GM19238 (cell line): ENCODE results near the gene ITGB6.
"Not testable (repeated sequence)": the region's sequence is repeated elsewhere in the genome, so short reads cannot be mapped to it uniquely, and the experiment has no call there.

Experiments used
- DNase-seq: peaks from one replicate; pipeline ENCODE4 v3.0.0; 2011; ENCODE audit warnings: low spot score; ENCODE audit not compliant: insufficient read length

The ITGB6 gene

DNA sequence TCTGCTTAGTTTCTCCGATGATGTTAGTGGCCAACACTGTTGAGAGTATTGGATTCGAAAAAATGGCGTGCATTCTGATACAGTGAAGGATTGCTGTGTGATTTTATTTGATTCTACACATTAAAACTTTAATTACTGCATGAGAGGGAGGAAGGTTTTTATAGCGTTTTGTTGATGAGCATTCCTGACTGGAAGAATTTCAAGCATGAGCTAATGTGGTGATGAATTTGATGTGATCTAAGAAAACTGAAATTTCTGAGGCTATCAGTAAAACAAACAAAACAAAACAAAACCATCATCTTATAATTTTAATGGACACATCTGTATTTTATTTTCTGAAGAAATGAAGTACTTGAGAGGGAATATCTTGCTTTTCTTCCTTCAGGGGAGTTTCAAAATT, 59.6 kb downstream of the ITGB6 start:
- no peak for DNase-seq

DNA sequence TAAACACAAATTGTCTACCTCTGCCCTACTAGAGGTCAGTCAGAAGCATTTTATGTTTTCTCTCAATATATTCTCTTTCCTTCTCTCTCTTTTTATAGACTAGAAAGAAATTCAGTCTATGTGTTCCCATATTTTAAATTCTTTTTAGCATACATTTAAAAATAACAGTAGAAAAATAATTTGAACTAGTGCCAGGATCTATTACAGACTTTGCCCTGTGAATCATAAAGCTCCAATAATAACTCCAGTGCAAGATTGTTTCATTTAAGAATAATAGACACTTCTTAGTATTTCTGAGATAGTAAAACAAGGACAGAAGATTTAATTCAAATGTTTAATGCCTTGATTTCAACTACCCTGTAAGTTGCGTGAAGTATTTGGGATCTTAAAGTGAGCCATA, 60.1 kb downstream of the ITGB6 start:
- DNase-seq: no peak

DNA sequence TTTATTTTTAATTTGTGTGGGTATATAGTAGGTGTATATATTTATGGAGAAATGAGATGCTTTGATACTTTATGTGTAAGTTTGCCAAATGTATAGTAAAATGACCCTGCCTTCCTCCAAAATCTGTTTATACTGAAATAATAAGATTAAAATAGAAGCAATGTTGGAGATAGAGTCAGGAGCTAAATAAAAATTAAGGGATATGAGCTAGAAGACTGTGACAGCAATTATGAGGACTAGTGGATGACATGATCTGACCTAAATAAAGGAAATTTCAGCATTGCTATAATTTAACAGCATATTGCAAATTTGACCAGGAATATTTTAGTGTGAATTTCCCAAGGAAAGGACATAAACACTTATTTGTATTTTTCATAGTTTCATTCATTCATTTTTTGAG, 60.7 kb downstream of the ITGB6 start:
- no peak for DNase-seq

DNA sequence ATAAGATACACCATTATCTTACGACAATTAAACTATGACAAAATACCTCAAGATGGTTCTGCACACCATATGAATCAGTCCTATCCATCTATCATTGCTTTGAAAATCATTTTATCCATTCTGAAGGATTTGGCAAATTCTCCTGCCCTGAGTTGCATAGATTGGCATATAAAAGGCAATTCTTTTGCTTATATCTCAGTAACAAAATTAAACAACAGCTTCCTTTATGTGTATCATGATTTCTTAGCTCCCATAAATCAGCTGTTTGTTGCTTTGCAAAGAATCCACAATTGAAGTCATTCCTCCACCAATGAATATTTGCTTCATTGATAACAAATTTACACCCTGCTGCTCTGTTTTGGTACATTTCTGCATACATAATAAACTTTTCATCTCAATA, 61.7 kb downstream of the ITGB6 start:
- no peak for DNase-seq

DNA sequence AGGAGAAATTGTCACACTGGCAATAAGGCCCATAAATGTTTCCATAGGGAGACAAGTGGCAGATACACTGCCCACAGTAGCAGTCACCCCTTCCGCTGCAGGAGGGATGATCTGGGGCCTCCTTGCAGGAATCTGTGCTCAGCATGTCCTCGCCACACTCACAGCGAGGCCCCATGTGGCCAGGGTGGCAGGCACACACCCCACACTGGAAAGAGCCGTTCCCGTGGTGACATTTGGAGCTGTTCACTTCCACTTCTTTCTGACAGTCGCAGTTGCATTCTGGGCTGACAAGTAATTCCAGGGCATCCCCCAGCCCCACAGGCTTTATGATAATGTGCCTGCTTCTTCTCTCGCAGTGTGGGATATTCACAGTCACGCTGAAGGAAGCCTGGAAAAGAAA, 62.6 kb downstream of the ITGB6 start:
- DNase-seq: no peak

DNA sequence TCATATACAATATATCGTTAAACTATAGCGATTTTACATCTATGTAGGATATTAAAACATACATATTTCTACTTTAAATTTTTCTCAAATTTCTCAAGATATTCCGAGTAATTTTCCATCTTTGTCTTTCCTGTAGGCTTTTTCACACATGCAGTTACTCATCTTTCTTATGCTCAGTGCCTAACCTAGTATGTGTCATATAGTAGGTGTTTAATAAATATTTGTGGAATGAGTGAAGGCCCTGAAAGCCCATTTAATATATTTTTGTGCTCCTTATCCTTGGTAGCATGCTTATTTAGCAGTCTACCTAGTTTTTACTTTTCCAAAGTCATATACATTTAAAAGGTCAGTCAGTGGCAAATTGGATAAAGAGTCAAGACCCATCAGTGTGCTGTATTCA, 67.3 kb downstream of the ITGB6 start:
- no peak for DNase-seq

DNA sequence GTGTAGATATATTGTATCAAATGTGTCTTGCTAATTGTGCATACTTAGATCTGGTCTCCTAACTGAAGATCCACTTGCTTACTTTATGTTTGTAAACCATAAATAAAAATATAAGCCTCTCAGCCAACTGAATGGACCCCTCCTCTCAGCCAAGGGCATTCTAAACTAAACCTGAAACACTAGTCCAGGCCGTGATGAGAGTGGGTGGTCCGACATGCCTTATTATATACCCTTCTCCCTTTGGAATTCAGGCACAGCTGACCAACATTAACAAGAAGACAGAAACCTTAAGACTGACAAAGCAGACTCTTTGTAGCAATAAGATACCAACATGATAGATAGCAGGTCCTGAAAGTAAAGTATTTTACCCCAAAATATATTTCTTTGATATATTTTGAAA, 73.3 kb downstream of the ITGB6 start:
- DNase-seq: no peak

DNA sequence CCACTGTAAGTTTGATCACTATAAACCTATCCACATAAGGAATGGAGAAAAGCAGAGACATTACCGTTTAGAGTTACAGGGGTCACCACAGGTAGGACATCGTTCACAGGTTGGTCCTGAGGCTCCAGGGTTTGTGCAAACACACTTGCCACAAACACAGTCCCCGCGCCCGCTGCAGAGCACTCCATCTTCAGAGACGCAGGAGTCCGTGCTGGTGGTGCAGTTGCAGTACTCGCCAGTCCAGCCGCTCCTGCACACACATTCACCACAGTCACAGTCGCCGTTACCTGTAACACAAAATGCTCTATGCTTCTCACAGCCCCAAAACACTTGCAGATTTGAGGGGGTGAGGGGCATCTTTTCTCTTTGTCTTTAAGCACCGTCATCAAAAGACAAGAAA, 73.8 kb downstream of the ITGB6 start:
- no peak for DNase-seq

DNA sequence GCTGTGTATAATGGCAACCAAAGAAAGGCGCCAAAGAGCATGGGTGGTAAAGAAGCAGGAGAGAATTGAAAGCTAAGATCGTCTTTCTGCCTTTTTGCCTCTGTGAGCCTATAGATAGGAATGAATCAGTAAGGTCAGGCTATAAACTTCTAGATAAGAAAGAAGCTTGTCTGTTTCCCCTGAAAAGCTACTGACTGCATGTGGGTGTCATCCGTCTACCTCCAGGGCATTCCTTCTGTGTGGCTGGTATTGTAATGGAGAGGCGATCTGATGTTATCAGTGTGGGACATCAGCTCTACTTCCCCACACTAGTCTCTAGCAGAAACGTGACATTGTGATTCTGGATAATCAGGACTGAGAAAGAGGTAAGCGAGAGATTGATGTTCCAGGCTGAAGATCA, 74.2 kb downstream of the ITGB6 start:
- DNase-seq: no peak

DNA sequence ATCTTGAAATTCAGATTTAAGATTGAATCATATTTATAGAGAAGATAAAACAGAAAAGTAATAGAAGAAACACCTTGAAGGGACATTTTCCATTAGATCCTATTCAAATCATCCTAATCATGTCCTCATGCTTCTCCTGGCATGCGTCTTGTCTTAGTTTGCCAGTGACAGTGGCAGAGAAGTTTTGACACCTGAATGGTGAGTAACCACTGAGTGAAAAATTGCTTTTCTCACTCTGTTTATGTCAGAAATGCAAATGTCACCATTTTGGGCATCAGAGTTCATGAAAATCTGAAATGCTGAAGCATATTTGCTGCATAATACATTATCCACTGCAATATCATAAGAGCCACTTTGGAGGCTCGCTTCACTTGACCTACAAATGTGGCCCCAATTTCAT, 74.7 kb downstream of the ITGB6 start:
- no peak for DNase-seq

DNA sequence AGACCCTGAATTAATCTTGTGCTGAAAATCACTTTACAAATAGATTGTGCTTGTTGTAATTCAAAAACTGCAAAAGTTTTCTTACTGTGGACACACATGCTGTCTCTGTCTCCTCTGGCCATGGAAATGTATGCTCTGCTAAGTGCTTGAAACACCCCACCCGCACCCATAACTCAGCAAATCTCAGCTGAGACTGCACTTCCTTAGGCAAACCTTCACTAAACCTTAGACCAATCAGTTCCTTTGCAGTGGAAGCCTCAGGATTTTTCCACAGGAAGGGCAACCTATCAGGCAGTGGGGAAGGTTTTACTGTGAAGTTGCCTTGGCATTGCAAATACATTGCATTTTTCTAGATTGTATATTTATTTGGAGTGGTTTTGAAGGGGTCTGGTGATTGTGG, 75.5 kb downstream of the ITGB6 start:
- no peak for DNase-seq

DNA sequence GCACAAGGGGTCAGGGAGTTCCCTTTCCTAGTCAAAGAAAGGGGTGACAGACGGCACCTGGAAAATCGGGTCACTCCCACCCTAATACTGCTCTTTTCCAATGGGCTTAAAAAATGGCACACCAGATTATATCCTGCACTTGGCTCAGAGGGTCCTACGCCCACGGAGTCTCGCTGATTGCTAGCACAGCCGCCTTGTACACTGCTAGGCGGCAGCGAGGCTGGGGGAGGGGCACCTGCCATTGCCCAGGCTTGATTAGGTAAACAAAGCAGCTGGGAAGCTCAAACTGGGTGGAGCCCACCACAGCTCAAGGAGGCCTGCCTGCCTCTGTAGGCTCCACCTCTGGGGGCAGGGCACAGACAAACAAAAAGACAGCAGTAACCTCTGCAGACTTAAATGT, 85.4 kb downstream of the ITGB6 start:
- DNase-seq: not testable (repeated sequence)

DNA sequence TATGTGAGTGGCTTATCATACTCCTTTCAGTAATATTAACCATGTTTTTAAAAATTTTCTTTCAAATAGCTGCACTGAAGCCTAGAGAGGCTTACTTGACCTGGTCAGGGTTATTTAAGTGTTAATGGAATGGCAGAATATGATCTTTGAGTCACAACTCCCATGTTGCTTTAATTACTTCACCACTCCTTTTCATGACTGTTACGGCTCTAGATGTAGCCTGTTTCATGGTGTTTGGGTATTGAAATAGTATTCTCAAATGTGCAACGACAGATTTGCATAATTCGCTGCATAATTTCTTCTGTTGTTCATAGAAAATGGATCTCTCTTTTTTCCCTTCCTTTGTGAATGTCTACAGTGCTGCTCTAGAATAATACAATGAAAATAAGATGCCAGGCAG, 86.1 kb downstream of the ITGB6 start:
- no peak for DNase-seq

DNA sequence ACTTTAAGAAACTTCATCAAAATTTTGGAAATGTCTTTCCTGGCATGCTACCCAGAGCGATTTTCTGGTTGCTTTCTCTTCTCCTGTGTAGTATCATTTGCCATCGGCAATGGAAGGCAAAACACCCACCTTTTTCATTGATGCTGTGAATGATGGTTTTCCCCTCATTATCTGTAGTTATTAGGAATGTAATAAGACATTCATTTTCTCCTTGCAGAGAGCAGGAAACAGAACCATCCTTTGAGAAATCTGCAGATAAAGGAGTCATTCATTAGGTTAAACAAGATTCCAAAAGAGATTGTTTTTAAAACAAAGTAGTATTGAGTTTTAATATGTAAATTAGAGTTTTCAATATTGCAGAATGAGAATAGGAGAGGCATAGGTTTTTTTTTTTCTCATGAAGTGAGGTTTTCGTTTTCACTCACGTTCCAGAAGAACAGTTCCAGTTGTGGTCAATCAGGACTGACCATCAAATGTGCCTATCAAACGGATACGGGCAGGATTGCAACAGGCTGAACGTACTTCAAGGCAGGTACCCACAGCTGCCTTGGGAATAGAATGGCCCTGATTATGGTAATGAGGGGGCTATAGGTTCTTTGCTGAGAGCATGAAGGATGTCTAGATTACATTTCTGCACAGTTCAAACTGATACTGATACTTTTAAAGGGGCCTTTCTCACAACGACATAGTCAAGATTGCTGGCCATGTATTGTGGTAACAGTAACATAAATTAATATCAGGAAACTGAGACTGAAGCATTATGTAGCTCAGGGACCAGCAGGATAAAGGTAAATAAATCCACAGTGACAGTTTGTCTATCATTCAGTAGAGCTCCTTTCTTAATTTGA, 87.9 kb downstream of the ITGB6 start:
- DNase-seq: no peak

DNA sequence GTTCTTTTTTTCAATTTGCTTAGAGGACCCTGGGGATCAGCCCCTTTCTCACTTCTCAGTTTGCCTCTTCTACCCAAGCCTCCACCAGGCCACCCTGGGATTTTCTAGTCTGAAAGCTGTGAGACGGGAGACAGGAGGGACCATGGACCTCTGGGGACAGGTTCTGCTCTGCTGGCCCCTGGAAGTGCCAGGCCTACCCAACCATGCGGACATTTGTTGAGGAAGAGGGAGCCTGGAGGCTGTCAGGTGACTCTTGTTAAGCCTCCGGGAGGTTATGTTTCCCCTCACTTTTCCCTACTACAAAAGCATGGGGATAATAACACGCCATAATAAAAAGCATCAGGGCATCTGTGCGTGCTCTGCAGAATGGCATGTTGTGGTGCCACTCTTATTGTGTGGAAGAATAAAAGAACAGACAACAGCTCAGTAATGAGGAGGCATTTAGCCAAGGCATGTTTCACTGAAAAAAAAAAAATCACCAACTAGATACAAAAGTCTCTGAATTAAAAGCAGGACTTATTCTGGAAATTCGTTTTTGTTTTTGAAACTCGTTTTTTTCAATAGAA, 89.3 kb downstream of the ITGB6 start:
- DNase-seq: no peak

DNA sequence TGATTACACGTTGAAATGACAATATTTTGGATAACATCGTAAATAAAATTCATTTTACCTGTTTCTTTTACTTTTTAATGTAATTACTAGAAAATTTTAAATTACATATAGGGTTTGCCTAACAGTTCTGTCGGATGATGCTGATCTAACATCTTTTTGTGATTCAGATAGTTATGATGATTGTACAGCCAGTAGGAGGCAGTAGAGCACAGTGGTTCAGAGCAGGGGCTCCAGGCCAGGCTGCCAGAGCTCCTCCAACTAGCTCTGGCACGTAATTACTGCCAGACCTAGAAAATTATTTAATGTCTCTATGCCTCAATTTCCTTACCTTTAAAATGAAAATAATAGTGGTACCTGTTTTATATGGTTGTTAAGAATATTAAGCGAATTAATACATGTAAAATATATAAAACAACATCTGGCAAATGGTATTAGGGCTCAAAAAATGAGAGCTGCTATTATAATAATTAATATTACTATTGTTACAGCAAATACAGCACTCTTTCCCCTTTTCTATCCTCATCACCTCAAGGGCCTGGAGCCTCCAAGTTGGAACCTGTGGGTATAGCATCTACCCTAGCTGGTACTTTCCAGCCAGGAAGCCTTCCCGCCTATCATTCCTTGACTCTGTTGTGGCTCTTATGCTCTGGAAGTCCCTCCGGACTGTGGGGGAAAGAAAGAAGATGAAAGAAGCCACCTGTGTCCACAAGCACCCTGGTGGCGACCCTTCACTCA, 90.0 kb downstream of the ITGB6 start:
- peak; percentile 16 for DNase-seq

DNA sequence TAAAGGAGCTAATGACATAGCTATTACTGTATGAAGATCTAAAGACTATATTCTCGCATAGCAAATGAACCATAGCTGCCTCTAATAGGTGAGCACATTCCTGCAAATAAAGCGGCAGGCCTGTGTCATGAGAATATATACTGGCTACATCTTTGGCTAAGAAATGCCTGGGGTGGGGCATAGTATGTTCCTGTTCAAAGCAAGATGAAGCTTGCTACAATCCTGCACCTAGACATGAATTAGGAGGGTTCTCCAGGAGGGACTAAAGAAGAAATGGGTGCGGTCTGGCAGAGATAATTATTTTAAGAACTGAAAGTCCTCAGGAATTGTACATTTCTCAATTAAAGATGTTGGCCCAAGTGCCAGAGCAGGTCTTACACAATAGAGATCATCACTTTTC, 90.8 kb downstream of the ITGB6 start:
- DNase-seq: no peak

DNA sequence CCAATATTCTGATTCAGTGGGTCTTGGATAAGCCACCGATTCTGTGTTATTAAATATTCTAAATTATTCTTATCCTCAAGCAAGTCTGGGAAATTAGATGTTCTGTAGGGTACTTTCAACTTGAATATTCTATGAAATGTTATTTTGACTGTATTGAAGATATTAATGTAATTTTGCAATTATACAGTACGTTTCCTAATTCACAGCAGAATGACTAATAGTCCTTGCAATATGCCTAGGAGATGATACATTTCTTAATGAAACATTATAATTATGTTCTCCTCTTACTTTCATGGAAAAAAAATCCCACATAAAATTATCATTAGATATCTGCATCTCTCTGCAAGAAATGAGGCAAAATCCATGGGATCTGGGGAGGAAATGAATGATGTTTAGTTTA, 91.4 kb downstream of the ITGB6 start:
- no peak for DNase-seq

DNA sequence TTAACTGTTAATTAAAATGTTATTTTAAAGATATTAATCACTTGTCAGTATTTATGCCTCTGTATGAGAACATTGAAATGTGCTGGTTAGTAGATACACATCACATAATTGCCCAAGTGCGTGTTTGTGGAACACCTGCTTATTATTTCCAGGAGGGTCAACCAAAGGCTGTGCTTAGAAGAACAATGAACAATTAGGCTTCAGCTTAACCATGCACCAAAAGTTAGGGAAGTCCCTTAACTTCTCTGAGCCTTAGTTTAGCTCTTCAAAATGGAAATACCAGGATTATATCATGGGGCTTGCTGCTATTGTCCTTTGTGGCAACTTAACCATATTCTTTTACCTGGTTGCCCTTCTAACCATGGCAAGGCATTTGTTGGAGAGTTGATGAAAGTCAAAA, 94.7 kb downstream of the ITGB6 start:
- no peak for DNase-seq

DNA sequence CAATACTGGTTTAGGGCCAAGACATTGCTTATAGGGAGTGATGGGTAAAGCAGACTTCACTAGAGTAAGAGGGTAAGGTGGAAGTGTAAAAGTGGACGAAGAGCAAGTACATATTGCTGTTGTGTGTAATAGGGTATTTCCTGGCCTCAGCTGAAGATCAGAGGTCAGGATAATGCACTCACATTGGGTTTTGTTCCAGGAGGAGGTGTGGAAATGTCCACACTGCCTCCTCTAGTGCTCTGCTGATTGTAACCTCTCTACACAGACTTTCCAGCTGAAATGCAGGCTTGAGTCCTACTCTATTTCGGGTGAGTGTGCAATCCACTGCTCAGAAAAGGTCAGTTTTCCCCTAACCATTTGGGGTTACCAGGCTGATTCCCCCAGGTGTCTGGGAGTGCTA, 96.0 kb downstream of the ITGB6 start:
- no peak for DNase-seq

DNA sequence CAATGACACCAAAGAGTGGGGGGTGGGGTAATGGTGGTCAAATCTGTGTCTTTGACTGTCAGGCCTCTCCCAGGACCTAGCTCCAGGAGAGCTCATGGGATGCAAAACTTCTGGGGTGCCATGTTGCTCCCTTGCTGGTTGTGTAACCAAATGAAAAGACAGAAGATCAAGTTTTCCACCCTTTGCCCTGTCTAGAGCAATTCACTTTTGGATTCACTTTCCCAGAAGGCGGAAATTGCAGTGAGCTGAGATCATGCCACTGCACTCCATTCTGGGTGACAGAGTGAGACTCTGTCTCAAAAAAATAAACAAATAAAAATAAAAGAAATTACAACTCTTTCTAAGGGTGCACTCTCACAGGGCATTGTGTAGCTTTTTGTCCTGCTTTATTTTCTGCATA, 102.7 kb downstream of the ITGB6 start:
- DNase-seq: no peak

DNA sequence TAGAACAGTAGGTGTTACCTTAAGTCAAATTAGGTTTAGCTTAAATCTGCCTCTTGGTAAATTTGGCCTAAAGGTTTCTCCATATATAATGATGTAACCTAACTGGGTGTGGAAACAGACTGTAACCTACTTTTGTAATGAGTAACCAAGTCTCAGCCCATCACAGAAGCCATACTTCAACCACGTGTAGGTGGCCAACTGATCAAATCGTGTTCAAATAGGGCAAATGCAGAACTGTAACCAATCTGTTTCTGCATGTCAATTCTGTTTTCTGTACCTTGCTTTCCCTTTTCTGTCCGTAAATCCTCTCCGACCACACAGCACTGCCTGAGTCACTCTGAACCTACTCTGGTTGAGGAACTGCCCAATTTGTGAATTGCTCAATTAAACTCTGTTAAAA, 103.7 kb downstream of the ITGB6 start:
- DNase-seq: no peak

DNA sequence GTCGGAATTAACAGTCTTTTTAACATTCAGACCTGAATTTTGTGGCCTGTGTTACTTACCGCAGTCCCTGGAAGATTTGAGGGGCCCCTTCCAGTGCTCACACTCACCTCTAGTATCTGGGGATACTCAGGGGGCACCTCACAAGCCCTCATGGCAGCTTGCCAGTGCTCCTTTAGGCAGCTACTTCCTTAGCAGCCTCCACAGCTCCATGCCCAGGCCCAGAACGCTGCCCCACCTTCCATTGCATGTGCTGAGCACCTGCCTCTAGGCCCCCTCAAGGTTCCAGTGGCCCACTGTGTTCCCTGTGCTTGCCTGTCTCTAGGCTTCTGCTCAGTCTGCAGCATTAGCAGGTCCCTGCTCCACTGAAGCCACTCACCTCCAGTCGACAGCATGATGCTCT, 107.6 kb downstream of the ITGB6 start:
- DNase-seq: no peak
